ENCODE results near the gene SORL1-AS1.
"Not testable (repeated sequence)": the region's sequence is repeated elsewhere in the genome, so short reads cannot be mapped to it uniquely, and the experiment has no call there.

Gene SORL1-AS1

DNA sequence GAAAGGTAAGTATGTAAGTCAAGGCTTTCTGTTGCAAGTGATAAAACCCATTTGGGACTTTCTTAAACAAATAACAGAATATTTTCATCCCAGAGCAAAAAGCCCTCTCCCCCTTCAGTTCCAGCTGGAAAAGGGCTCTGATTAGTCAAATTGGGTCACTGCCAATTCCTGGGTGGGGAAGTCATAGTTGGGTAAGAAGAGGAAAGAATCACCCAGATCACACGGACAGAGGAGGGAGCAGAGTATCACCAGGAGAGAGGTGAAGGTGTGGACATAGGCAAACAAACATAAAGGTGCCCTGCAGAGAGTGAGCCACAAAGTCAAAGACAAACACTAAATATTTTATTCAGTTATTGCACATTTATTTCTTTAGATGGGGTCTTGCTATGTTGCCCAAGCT lies 36.9 kb downstream of the SORL1-AS1 start:
- TF ChIP-seq, protein P1, sequence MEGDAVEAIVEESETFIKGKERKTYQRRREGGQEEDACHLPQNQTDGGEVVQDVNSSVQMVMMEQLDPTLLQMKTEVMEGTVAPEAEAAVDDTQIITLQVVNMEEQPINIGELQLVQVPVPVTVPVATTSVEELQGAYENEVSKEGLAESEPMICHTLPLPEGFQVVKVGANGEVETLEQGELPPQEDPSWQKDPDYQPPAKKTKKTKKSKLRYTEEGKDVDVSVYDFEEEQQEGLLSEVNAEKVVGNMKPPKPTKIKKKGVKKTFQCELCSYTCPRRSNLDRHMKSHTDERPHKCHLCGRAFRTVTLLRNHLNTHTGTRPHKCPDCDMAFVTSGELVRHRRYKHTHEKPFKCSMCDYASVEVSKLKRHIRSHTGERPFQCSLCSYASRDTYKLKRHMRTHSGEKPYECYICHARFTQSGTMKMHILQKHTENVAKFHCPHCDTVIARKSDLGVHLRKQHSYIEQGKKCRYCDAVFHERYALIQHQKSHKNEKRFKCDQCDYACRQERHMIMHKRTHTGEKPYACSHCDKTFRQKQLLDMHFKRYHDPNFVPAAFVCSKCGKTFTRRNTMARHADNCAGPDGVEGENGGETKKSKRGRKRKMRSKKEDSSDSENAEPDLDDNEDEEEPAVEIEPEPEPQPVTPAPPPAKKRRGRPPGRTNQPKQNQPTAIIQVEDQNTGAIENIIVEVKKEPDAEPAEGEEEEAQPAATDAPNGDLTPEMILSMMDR (IDR thresholded peaks at IDR 0.05; ENCODE audit: insufficient read depth, low read length): no peak
- no peak overlapping the region for H3K4me3 ChIP-seq (ENCODE audit: low read depth, low read length)
- peak; percentile 11 for DNase-seq (ENCODE audit: low read depth)

DNA sequence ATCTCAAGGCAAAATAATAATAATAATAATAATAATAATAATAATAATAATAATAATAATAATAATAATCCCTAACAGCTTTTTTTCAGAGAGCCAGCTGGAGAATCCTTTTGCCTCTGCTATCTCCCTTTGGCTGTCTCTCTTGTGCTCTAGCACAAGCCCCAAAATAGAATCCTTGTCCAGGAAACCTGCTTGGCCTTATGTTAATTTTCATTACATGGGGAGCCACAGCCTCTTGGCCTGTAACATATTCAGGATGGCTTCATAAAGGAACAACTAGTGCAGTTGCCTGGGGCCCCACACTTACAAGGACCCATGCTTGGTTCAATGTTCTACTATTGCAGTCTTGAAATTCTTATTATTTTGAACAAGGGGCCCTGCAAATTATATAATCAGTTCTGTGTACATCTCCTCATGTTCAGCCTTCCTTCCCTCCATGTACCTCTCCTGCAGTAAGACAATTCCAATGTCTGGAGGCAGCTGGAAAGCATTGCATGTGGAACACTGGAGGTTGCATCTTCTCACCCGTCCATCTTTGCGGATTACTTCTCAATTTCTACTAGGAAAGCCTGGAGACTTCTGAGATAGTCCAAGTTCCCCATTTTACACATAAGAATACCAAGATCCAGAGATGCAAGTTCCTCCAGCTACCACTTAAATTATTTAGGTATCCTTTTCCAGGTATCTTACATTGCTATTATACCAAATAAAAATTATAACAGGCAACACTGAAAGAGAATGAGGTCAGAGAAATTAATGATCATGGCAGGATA lies 38.4 kb downstream of the SORL1-AS1 start:
- no peak overlapping the region for H3K4me3 ChIP-seq (ENCODE audit: low read depth, low read length)
- DNase-seq (ENCODE audit: low read depth): no peak
- TF ChIP-seq, protein P1 (IDR thresholded peaks at IDR 0.05; ENCODE audit: insufficient read depth, low read length): no peak

DNA sequence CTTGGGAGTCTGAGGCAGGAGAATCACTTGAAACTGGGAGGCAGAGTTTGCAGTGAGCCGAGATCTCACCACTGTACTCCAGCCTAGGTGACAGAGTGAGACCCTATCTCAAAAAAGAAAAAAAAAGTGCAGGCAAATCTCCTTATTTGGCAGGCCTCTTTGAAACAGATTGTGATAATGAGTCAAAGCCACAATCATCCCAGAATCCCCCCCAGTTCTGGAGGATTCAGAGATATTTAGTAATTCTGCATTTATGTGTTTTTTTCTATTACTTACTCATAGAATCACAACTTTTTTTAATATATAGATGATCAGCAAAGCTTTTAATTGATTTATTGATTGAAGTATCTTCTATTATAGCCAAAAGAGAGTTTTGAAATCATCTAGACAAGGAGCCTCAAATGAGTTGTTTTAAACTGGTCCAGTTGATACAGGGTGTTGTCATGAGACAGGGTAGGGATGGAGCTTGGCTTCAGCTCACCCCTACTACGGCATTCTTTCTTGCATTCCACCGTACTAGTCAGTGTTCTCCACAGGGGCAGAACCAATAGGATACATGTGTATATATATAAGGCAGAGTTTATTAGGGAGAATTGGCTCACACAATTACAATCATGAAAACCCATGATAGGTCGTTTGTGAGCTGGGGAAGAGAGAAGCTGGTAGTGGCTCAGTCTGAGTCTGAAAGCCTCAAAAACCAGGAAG lies 39.9 kb downstream of the SORL1-AS1 start:
- TF ChIP-seq, protein P1 (IDR thresholded peaks at IDR 0.05; ENCODE audit: insufficient read depth, low read length): no peak
- no peak overlapping the region for H3K4me3 ChIP-seq (ENCODE audit: low read depth, low read length)
- no peak for DNase-seq (ENCODE audit: low read depth)

DNA sequence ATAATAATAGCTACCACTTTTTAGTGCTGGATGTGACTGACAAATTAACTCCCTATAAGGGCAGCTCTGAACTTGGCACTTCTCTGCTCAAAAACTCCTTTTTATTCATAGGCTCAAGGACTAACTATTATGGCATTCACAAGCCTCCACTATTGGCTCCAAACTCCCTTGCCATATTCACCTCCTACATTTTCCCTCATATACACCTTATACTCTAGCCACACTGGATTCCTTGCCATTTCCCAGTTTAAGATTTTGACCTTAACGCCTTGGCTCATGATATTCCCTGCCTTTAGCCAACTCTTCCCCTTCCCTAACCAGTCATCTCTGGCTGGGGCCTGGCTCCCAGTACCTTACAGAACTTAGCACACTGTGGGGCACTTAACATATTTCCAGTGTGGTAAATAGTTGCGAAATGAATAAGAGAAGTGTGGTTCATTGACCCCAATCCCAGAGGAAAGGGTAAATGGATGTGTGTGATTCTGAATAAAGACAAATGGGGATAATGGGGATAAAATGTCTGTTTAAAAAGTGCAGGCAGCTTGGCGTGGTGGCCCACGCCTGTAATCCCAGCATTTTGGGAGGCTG lies 40.7 kb downstream of the SORL1-AS1 start:
- H3K4me3 ChIP-seq (ENCODE audit: low read depth, low read length): no peak overlapping the region
- DNase-seq (ENCODE audit: low read depth): no peak
- TF ChIP-seq, protein P1 (IDR thresholded peaks at IDR 0.05; ENCODE audit: insufficient read depth, low read length): no peak

DNA sequence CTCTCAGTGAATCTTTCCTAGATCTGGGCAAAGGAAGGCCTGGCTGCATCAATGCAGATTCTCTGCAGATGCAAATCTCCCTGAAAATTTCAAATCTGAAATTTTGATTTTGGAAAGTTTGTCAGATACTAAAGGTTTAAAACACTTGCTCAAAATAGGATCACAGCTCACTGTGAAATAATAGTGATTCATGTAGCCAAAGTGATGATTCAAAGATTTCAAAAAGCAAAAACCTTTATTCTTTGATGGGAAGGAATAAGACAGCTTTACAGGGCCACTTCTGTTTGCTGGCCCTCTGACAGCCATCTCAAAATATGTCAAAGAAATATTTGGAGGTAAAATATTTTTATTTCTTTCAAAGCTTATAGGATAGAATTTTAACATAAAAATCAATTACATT lies 41.4 kb downstream of the SORL1-AS1 start:
- not testable (repeated sequence) for H3K4me3 ChIP-seq (ENCODE audit: low read depth, low read length); DNase-seq (ENCODE audit: low read depth)

DNA sequence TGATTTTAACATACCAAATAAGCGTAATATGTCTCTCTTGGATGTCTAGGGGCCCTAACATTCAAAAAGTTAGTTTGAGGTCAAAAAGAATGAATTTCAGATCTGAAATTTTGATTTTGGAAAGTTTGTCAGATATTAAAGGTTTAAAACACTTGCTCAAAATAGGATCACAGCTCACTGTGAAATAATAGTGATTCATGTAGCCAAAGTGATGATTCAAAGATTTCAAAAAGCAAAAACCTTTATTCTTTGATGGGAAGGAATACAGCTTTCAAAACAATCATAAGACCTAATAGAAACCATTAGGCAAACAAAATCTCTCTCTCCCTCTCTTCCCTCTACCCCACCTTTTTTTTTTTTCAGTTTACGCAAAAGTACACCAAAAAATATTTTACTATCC lies 42.7 kb downstream of the SORL1-AS1 start:
- DNase-seq (ENCODE audit: low read depth): not testable (repeated sequence)

DNA sequence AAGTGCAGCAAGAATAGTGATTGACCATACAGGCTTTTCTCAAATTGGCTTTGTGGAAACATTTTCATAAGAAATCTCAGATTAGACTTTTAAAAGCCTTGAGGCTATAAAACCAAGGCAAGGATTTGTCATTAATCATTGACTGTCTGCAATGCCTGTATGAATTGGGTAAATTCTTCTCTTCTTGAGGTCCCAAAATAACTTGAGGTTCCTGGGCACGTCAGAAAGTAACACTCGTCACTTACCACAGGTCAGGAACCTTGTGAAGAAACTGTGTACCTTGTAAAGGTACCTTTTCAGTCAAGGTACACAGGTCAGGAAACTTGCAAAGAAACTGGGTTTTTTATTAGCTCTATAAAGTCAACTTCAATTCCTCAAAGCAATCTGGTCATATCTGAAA lies 43.9 kb downstream of the SORL1-AS1 start:
- H3K4me3 ChIP-seq (ENCODE audit: low read depth, low read length): no peak overlapping the region
- no peak for DNase-seq (ENCODE audit: low read depth)
- TF ChIP-seq, protein P1 (IDR thresholded peaks at IDR 0.05; ENCODE audit: insufficient read depth, low read length): no peak

More for the DNA sequence above, 42.7 kb downstream of the SORL1-AS1 start:
- not testable (repeated sequence) for H3K4me3 ChIP-seq (ENCODE audit: low read depth, low read length)
